HepG2 (cell line): Measurements from ENCODE around the gene MRPL3. TPM values are rescaled to one million over a fixed set of nuclear protein-coding genes. Genes with fewer than 3 reads are reported as not detected.
A peak's percentile ranks its signal among the peaks of the same experiment; 100 is the strongest.

Source experiments
- ATAC-seq: fragments of 200-7000 bp; cut with Tn5 transposase; 3 replicates; pipeline ENCODE4 v1.9.1; 2020; ENCODE audit warnings: mild to moderate bottlenecking, moderate library complexity
- BruUV-seq: library from RNA; stranded (reverse); fragments of 400-500 nt; replicated peaks from 2 replicates; lab custom pipeline; 2021; lab: Mats Ljungman, UMichigan
- CTCF ChIA-PET: fragments of 300-600 bp; formaldehyde crosslinking; extraction: SDS; loops from one replicate; lab custom pipeline; 2021; ENCODE audit warnings: low total read pairs, inconsistent platforms, low intra/inter-chr PET ratio; lab: Yijun Ruan, JAX
- POLR2A ChIA-PET: fragments of 350-600 bp; sonication (Branson Sonifier 250); formaldehyde crosslinking; loops from one replicate; lab custom pipeline; 2020; ENCODE audit warnings: antibody characterized with exemption, inconsistent platforms; lab: Yijun Ruan, JAX
- DNase-seq: peaks from one replicate; pipeline ENCODE4 v3.0.0-alpha.2; 2015; ENCODE audit warnings: low spot score
- FAIRE-seq: peaks from 3 replicates; lab custom pipeline; 2011; peaks lifted over from hg19 to GRCh38; lab: Jason Lieb, UNC
- H2AFZ ChIP-seq: one replicate; pipeline ENCODE4 v1.6.1; 2011; ENCODE audit warnings: low read length, inconsistent platforms
- H3K27ac ChIP-seq: fragments of 300-600 bp; 3 replicates; pipeline ENCODE4 v1.8.0; 2011; ENCODE audit warnings: mixed run types, mild to moderate bottlenecking, mixed read lengths, low read length, inconsistent platforms; ENCODE audit not compliant: insufficient read depth; ENCODE audit errors: extremely low read length
- H3K27me3 ChIP-seq, 2 experiments: fragments of 200-600 bp in 1 of 2; 2 replicates in 1 of 2; 3 replicates in 1 of 2; pipeline versions ENCODE4 v1.6.0 to v1.8.0; 2011; ENCODE audit warnings: low read length in 2 of 2, mild to moderate bottlenecking in 2 of 2, moderate library complexity in 2 of 2, inconsistent platforms in 1 of 2; ENCODE audit not compliant: insufficient read depth in 2 of 2, control insufficient read depth in 1 of 2
- H3K36me3 ChIP-seq, 2 experiments: fragments of 200-600 bp in 1 of 2; replicated peaks in 1 of 2; 2 replicates in 1 of 2; 3 replicates in 1 of 2; pipeline versions ENCODE4 v1.5.1 to v1.8.0; 2011; ENCODE audit warnings: low read length in 2 of 2, inconsistent platforms in 1 of 2; ENCODE audit not compliant: insufficient read depth in 2 of 2, control insufficient read depth in 1 of 2
- H3K4me1 ChIP-seq: 2 replicates; pipeline ENCODE4 v1.5.1; 2012; ENCODE audit warnings: low read length, inconsistent platforms; ENCODE audit not compliant: insufficient read depth
- H3K4me2 ChIP-seq: 2 replicates; pipeline ENCODE4 v1.6.0; 2011; ENCODE audit warnings: low read depth, low read length, inconsistent platforms
- H3K4me3 ChIP-seq, 3 experiments: fragments of 200-600 bp in 1 of 3; sonication (generic), shearing (Covaris generic) in 1 of 3; replicated peaks in 1 of 3; 2 replicates each; pipeline ENCODE4 v1.5.1; 2011 to 2016; ENCODE audit warnings: low read length in 3 of 3, inconsistent platforms in 2 of 3, low read depth in 2 of 3, mild to moderate bottlenecking in 2 of 3, control low read depth in 1 of 3, mixed read lengths in 1 of 3; ENCODE audit not compliant: insufficient read depth in 1 of 3
- H3K79me2 ChIP-seq: one replicate; pipeline ENCODE4 v1.6.1; 2011; ENCODE audit warnings: low read length, inconsistent platforms; ENCODE audit not compliant: insufficient read depth
- H3K9ac ChIP-seq: 2 replicates; pipeline ENCODE4 v1.6.0; 2011; ENCODE audit warnings: mild to moderate bottlenecking, low read depth, low read length, inconsistent platforms; ENCODE audit not compliant: insufficient read depth
- H3K9me3 ChIP-seq: 2 replicates; pipeline ENCODE4 v1.5.1; 2012; ENCODE audit warnings: mild to moderate bottlenecking, low read length
- H4K20me1 ChIP-seq: 2 replicates; pipeline ENCODE4 v1.6.0; 2011; ENCODE audit warnings: inconsistent platforms, mild to moderate bottlenecking, low read length, moderate library complexity; ENCODE audit not compliant: insufficient read depth
- HOXA9 ChIP-seq: sonication (generic); formaldehyde crosslinking; IDR thresholded peaks from 2 replicates; pipeline ENCODE4 v1.8.1; 2022; ENCODE audit warnings: missing genetic modification reagents, mild to moderate bottlenecking, moderate library complexity, borderline replicate concordance
- MAFG ChIP-seq: sonication (generic); formaldehyde crosslinking; IDR thresholded peaks from 2 replicates; pipeline ENCODE4 v1.5.1; 2020; ENCODE audit warnings: mild to moderate bottlenecking, missing genetic modification reagents
- MAX ChIP-seq: IDR thresholded peaks from 2 replicates; pipeline ENCODE4 v1.6.1; 2012; ENCODE audit warnings: inconsistent platforms
- NCOA1 ChIP-seq: sonication (generic); formaldehyde crosslinking; IDR thresholded peaks from 2 replicates; pipeline ENCODE4 v1.9.0; 2021; ENCODE audit warnings: missing genetic modification reagents
- REST ChIP-seq, 2 experiments: IDR thresholded peaks; 2 replicates each; pipeline ENCODE4 v1.6.1; 2011 to 2012; ENCODE audit warnings: low read length in 2 of 2, borderline replicate concordance in 1 of 2, low read depth in 1 of 2, mild to moderate bottlenecking in 1 of 2, moderate library complexity in 1 of 2
- SP1 ChIP-seq, 2 experiments: fragments of 450-650 bp in 1 of 2; sonication (generic) in 1 of 2; formaldehyde crosslinking in 1 of 2; IDR thresholded peaks; 2 replicates each; pipeline versions ENCODE4 v1.4.0 to v1.6.1; 2016 to 2020; ENCODE audit warnings: missing genetic modification reagents in 1 of 2
- ZNF230 ChIP-seq: sonication (generic); formaldehyde crosslinking; IDR thresholded peaks from 2 replicates; pipeline ENCODE4 v1.4.0; 2020; ENCODE audit warnings: mild to moderate bottlenecking, missing genetic modification reagents
- ZNF550 ChIP-seq: sonication (generic); formaldehyde crosslinking; IDR thresholded peaks from 2 replicates; pipeline ENCODE4 v1.4.0; 2020; ENCODE audit warnings: mild to moderate bottlenecking, missing genetic modification reagents, borderline replicate concordance
- ZNF660 ChIP-seq: sonication (generic); formaldehyde crosslinking; IDR thresholded peaks from 2 replicates; pipeline ENCODE4 v1.5.1; 2020; ENCODE audit warnings: mild to moderate bottlenecking, low read depth, missing genetic modification reagents, borderline replicate concordance
- WGBS: methylation state at CpG from one replicate; pipeline ENCODE4 v1.1.6; 2017; ENCODE audit warnings: low lambda C conversion rate; 5-methylcytosine and 5-hydroxymethylcytosine counted together
- in situ Hi-C: cut with HindIII; loops from 2 replicates; pipeline ENCODE4 v1.10.0; 2017; ENCODE audit warnings: low pct_unique_long_range_greater_than_20kb; ENCODE audit not compliant: extremely low pct_ligation_motif_present
- intact Hi-C: fragments of 100-400 bp; cut with micrococcal nuclease; formaldehyde crosslinking; loops from one replicate; pipeline ENCODE4 v1.10.0; 2022; ENCODE audit not compliant: unreplicated experiment
- polyA plus RNA-seq, 8 experiments: library from polyadenylated mRNA; depleted of rRNA in 3 of 8; stranded (reverse) in 7 of 8; unstranded in 1 of 8; fragments of >200 nt; fragmentation: Illumina TruSeq in 4 of 8; extraction: Trizol in 4 of 8; gene quantifications; 2 replicates each; pipeline versions ENCODE4 v1.2.1 to v1.2.3, GENCODE V29; 2011 to 2016; ENCODE audit warnings: low read depth in 4 of 8, missing spikeins in 1 of 8, mixed read lengths in 1 of 8; ENCODE audit not compliant: insufficient read depth in 1 of 8
- total RNA-seq, 5 experiments: library from RNA; depleted of rRNA; stranded (reverse); fragments of >200 nt; fragmentation: Illumina TruSeq; extraction: Trizol; gene quantifications; 2 replicates each; pipeline ENCODE4 v1.2.3, GENCODE V29; 2016; ENCODE audit warnings: low read depth in 1 of 5

MRPL3 gene
- total and polyA plus RNA-seq, 2 of the 13 experiments (the other 11 are each of a cell fraction or from before 2014, with no cell fraction given) = 114 to 172 TPM

GRCh38 chr3:131439084-131439483, 63.7 kb downstream of the MRPL3 start (continued):
- TF ChIP-seq ZNF550 (CRISPR knock-in tag) (no peak), MAFG (CRISPR knock-in tag) (no peak)

- ATAC-seq (no peak), FAIRE-seq (no peak), DNase-seq (no peak)
- no peak overlapping the region for H3K27ac ChIP-seq
- H3K9ac ChIP-seq = no peak overlapping the region
- ChIA-PET CTCF (no interaction called here), POLR2A (no interaction called here)
- TF ChIP-seq SP1 (IDR thresholded peaks at IDR 0.05) (no peak), SP1 (CRISPR knock-in tag; IDR thresholded peaks at IDR 0.05) (no peak), ZNF230 (CRISPR knock-in tag) (no peak), NCOA1 (CRISPR knock-in tag) (no peak), REST (IDR thresholded peaks at IDR 0.05; ENCODE audit: borderline replicate concordance in 1 of 2, low read depth in 1 of 2, low read length in 2 of 2) (0 out of 4 replicates have a peak, but pooled peaks of 1 of the 2 experiments have one; percentile 54), ZNF660 (CRISPR knock-in tag) (no peak), HOXA9 (CRISPR knock-in tag) (no peak), MAX (no peak)
- H3K79me2 ChIP-seq = no peaks in the 10 kb centered on the region
- H3K27me3 ChIP-seq = no peaks in the 10 kb centered on the region
- WGBS = 93% methylated on average over 1 of the region's 1 CpG
- H4K20me1 ChIP-seq = no peaks in the 10 kb centered on the region
- H3K4me3 ChIP-seq = no peak overlapping the region
- no peak overlapping the region for H2AFZ ChIP-seq
- in situ Hi-C loops = no loop called here
- no peak overlapping the region for H3K4me2 ChIP-seq
- no peaks in the 10 kb centered on the region for H3K9me3 ChIP-seq
- H3K36me3 ChIP-seq = no peaks in the 10 kb centered on the region
- intact Hi-C loops = no loop called here
- no TSS peak for BruUV-seq
- H3K4me1 ChIP-seq = no peaks in the 10 kb centered on the region
Measured at GRCh38 chr3:131435000-131435399, 67.8 kb downstream of the MRPL3 start.
